GM12878 (cell line): Measurements from ENCODE around the gene HTRA3. TPM values are rescaled to one million over a fixed set of nuclear protein-coding genes. Genes with fewer than 3 reads are reported as not detected.

Experiments used
- ATAC-seq: fragments of 200-7000 bp; cut with Tn5 transposase; 3 replicates; pipeline ENCODE4 v1.9.1; 2020; ENCODE audit warnings: mild to moderate bottlenecking, moderate library complexity
- BruUV-seq: library from RNA; stranded (reverse); fragments of 400-500 nt; replicated peaks from 2 replicates; lab custom pipeline; 2021; lab: Mats Ljungman, UMichigan
- CTCF ChIA-PET: fragments of 300-600 bp; sonication (Branson Sonifier 250); formaldehyde crosslinking; extraction: SDS; loops from one replicate; lab custom pipeline; 2021; ENCODE audit warnings: inconsistent platforms; lab: Yijun Ruan, JAX
- POLR2A ChIA-PET: fragments of 350-600 bp; formaldehyde crosslinking; extraction: SDS; loops from one replicate; lab custom pipeline; 2021; ENCODE audit warnings: inconsistent platforms; lab: Charles Lee
- RAD21 ChIA-PET: fragments of 300-600 bp; sonication (Branson Sonifier 250); formaldehyde crosslinking; loops from one replicate; lab custom pipeline; 2023; ENCODE audit warnings: antibody characterized with exemption; ENCODE audit not compliant: unreplicated experiment; lab: Charles Lee
- SMC1A ChIA-PET: fragments of 300-600 bp; sonication (Branson Sonifier 250); formaldehyde crosslinking; loops from one replicate; lab custom pipeline; 2023; ENCODE audit not compliant: unreplicated experiment, uncharacterized antibody; lab: Charles Lee
- DNase-seq: peaks from one replicate; pipeline ENCODE4 v3.0.0-alpha.2; 2011; ENCODE audit warnings: low read depth, low spot score
- FAIRE-seq: peaks from 3 replicates; lab custom pipeline; 2011; peaks lifted over from hg19 to GRCh38; lab: Jason Lieb, UNC
- H2AFZ ChIP-seq: 2 replicates; pipeline ENCODE4 v1.6.0; 2011; ENCODE audit warnings: low read depth, low read length, control low read depth; ENCODE audit not compliant: control insufficient read depth
- H3K27ac ChIP-seq: 2 replicates; pipeline ENCODE4 v1.5.1; 2011; ENCODE audit warnings: control low read depth; ENCODE audit not compliant: control insufficient read depth, insufficient read depth
- H3K27me3 ChIP-seq, 2 experiments: replicated peaks in 1 of 2; 2 replicates each; pipeline versions ENCODE4 v1.6.0 to v1.6.1; 2011; ENCODE audit warnings: low read length in 1 of 2; ENCODE audit not compliant: control insufficient read depth in 2 of 2, insufficient read depth in 2 of 2
- H3K36me3 ChIP-seq, 2 experiments: 2 replicates each; pipeline ENCODE4 v1.5.1; 2011; ENCODE audit warnings: low read length in 1 of 2; ENCODE audit not compliant: control insufficient read depth in 2 of 2, insufficient read depth in 2 of 2
- H3K4me1 ChIP-seq: 2 replicates; pipeline ENCODE4 v1.6.1; 2011; ENCODE audit warnings: mild to moderate bottlenecking, low read length, moderate library complexity, mixed read lengths; ENCODE audit not compliant: control insufficient read depth, insufficient read depth
- H3K4me2 ChIP-seq: 2 replicates; pipeline ENCODE4 v1.6.0; 2011; ENCODE audit warnings: control low read depth; ENCODE audit not compliant: control insufficient read depth, insufficient read depth
- H3K4me3 ChIP-seq: fragments of 200-600 bp; sonication (generic); 2 replicates; pipeline ENCODE4 v1.5.1; 2016
- H3K79me2 ChIP-seq: 2 replicates; pipeline ENCODE4 v1.6.0; 2011; ENCODE audit warnings: low read length; ENCODE audit not compliant: control insufficient read depth, insufficient read depth
- H3K9ac ChIP-seq: 2 replicates; pipeline ENCODE4 v1.8.0; 2011; ENCODE audit warnings: low read length, control low read depth, mixed read lengths; ENCODE audit not compliant: control insufficient read depth, insufficient read depth
- H3K9me3 ChIP-seq: replicated peaks from 3 replicates; pipeline ENCODE4 v1.5.1; 2011; ENCODE audit warnings: mild to moderate bottlenecking, low read length; ENCODE audit not compliant: control insufficient read depth, insufficient read depth
- H4K20me1 ChIP-seq: 2 replicates; pipeline ENCODE4 v1.6.0; 2011; ENCODE audit not compliant: control insufficient read depth, insufficient read depth
- BMI1 ChIP-seq: fragments of 450-650 bp; IDR thresholded peaks from 2 replicates; pipeline ENCODE4 v1.6.1; 2016; ENCODE audit warnings: mild to moderate bottlenecking, moderate library complexity, borderline replicate concordance
- CTCF ChIP-seq, 3 experiments: IDR thresholded peaks in 2 of 3; conservative IDR thresholded peaks in 1 of 3; 2 replicates each; pipeline ENCODE4 v1.5.1; 2011; ENCODE audit warnings: low read depth in 3 of 3, low read length in 3 of 3, mild to moderate bottlenecking in 3 of 3, control low read depth in 2 of 3, moderate library complexity in 2 of 3, inconsistent platforms in 1 of 3, mixed read lengths in 1 of 3; ENCODE audit not compliant: control insufficient read depth in 2 of 3, insufficient read depth in 1 of 3; ENCODE audit errors: extremely low read depth in 1 of 3
- E2F4 ChIP-seq: IDR thresholded peaks from 2 replicates; pipeline ENCODE4 v1.6.1; 2012; ENCODE audit warnings: low read depth, low read length, improper control_type of control experiment
- FOXM1 ChIP-seq: IDR thresholded peaks from 2 replicates; pipeline ENCODE4 v1.6.1; 2012; ENCODE audit warnings: low read depth, mild to moderate bottlenecking, inconsistent platforms, low read length, moderate library complexity
- GABPA ChIP-seq: IDR thresholded peaks from 2 replicates; pipeline ENCODE4 v1.6.1; 2014; ENCODE audit warnings: antibody characterized with exemption, low read depth, mild to moderate bottlenecking, inconsistent platforms
- MEF2B ChIP-seq: fragments of 450-650 bp; IDR thresholded peaks from 2 replicates; pipeline ENCODE4 v1.6.1; 2018; ENCODE audit warnings: mild to moderate bottlenecking, moderate library complexity; ENCODE audit not compliant: partially characterized antibody, poor library complexity, severe bottlenecking
- PML ChIP-seq: IDR thresholded peaks from 2 replicates; pipeline ENCODE4 v1.6.1; 2012; ENCODE audit warnings: low read length, inconsistent platforms
- RUNX3 ChIP-seq: IDR thresholded peaks from 2 replicates; pipeline ENCODE4 v1.6.1; 2012; ENCODE audit warnings: low read length, inconsistent platforms
- ZNF592 ChIP-seq: fragments of 450-650 bp; IDR thresholded peaks from 2 replicates; pipeline ENCODE4 v1.6.1; 2017; ENCODE audit warnings: mild to moderate bottlenecking, moderate library complexity
- WGBS: methylation state at CpG from one replicate; pipeline ENCODE4 v1.1.6; 2016; ENCODE audit warnings: low lambda C conversion rate; ENCODE audit not compliant: insufficient replicate concordance, insufficient coverage; ENCODE audit errors: missing lambda C conversion rate; 5-methylcytosine and 5-hydroxymethylcytosine counted together
- in situ Hi-C: fragments of 300-500 bp; cut with MboI; formaldehyde crosslinking; loops from 9 replicates; pipeline ENCODE4 v1.14.3; 2018; ENCODE audit warnings: mixed read lengths
- intact Hi-C: fragments of 100-400 bp; cut with micrococcal nuclease; formaldehyde crosslinking; loops from one replicate; pipeline ENCODE4 v1.14.2; 2022; ENCODE audit not compliant: unreplicated experiment
- polyA plus RNA-seq, 11 experiments: library from polyadenylated mRNA; depleted of rRNA in 4 of 11; unstranded in 6 of 11; stranded (reverse) in 5 of 11; fragments of >200 nt; fragmentation: Nextera tagmentation in 4 of 11; fragmentation: Illumina TruSeq in 1 of 11; extraction: Ambion mirVana in 4 of 11; extraction: Trizol in 1 of 11; gene quantifications; 1 replicate in 1 of 11; 2 replicates in 10 of 11; pipeline versions ENCODE4 v1.2.1 to v1.2.3, GENCODE V29; 2011 to 2016; ENCODE audit warnings: inconsistent platforms in 2 of 11, missing spikeins in 2 of 11, low read depth in 1 of 11
- total RNA-seq, 4 experiments: library from RNA; depleted of rRNA in 3 of 4; stranded (reverse); fragments of >200 nt in 3 of 4; fragmentation: Illumina TruSeq in 1 of 4; extraction: Trizol in 1 of 4; gene quantifications; 2 replicates each; pipeline versions ENCODE4 v1.2.1 to v1.2.3, GENCODE V29; 2013 to 2021

Gene HTRA3
- total and polyA plus RNA-seq, 10 of the 15 experiments (the other 5 are each of a cell fraction or from before 2014, with no cell fraction given): 0.04 to 1.2 (median 0.08) TPM; not detected in 7

- ChIA-PET CTCF (no interaction called here), SMC1A (no interaction called here), RAD21 (no interaction called here), POLR2A (interaction anchor here (0.5 kb wide), 2 partner anchors 15 to 18 kb away, joined by 4 to 7 read pairs; no protein-coding TSS in a partner anchor)
- FAIRE-seq (no peak), ATAC-seq (no peak), DNase-seq (no peak)
- no peak for TF ChIP-seq MEF2B
- no peak for TF ChIP-seq CTCF (IDR thresholded peaks at IDR 0.05 in 2 of 3, conservative IDR thresholded peaks at IDR 0.05 in 1 of 3; ENCODE audit: control insufficient read depth in 2 of 3, extremely low read depth in 1 of 3, insufficient read depth in 1 of 3, low read depth in 3 of 3, low read length in 3 of 3)
- Histone ChIP-seq H3K4me3 (no peak overlapping the region), H3K9ac (no peak overlapping the region), H3K79me2 (no peaks in the 10 kb centered on the region), H3K27ac (no peak overlapping the region), H3K4me2 (no peak overlapping the region), H3K4me1 (no peaks in the 10 kb centered on the region), H2AFZ (no peak overlapping the region), H4K20me1 (no peaks in the 10 kb centered on the region), H3K9me3 (no peaks in the 10 kb centered on the region), H3K36me3 (no peaks in the 10 kb centered on the region), H3K27me3 (no peaks in the 10 kb centered on the region)
- intact Hi-C loops: no loop called here
- no TSS peak for BruUV-seq
- in situ Hi-C loops: no loop called here
- 56% methylated on average over 28 of the region's 28 CpGs for WGBS
Observed at GRCh38 chr4:8343262-8343966, 73.9 kb downstream of the HTRA3 start.

GRCh38 chr4:8343967-8344331 lies 74.4 kb downstream of the HTRA3 start:
- H3K4me3 ChIP-seq: no peak overlapping the region
- CTCF ChIA-PET: no interaction called here
- H3K4me2 ChIP-seq: no peak overlapping the region
- POLR2A ChIA-PET: interaction anchor here (0.5 kb wide), 1 partner anchor 14 kb away, joined by 4 read pairs; no protein-coding TSS in a partner anchor
- intact Hi-C loops (no loop called here), in situ Hi-C loops (no loop called here)
- no peak overlapping the region for H3K27ac ChIP-seq
- H3K27me3 ChIP-seq: no peaks in the 10 kb centered on the region
- no peaks in the 10 kb centered on the region for H3K9me3 ChIP-seq
- no peak for FAIRE-seq
- 43% methylated on average over 11 of the region's 11 CpGs for WGBS
- H2AFZ ChIP-seq: no peak overlapping the region
- DNase-seq: no peak
- BruUV-seq: no TSS peak
- H3K9ac ChIP-seq: no peak overlapping the region
- no peaks in the 10 kb centered on the region for H3K36me3 ChIP-seq
- H3K4me1 ChIP-seq: no peaks in the 10 kb centered on the region
- SMC1A ChIA-PET: no interaction called here
- RAD21 ChIA-PET: no interaction called here
- no peaks in the 10 kb centered on the region for H3K79me2 ChIP-seq
- no peak for ATAC-seq
- H4K20me1 ChIP-seq: no peaks in the 10 kb centered on the region
- TF ChIP-seq PML: no peak
- no peak for TF ChIP-seq GABPA
- no peak for TF ChIP-seq E2F4
- TF ChIP-seq BMI1: no peak
- no peak for TF ChIP-seq RUNX3
- TF ChIP-seq FOXM1: no peak
- TF ChIP-seq ZNF592: no peak
